GM12864 (cell line): ENCODE data around the gene LSR.
"Not testable (repeated sequence)": the region's sequence is repeated elsewhere in the genome, so short reads cannot be mapped to it uniquely, and the experiment has no call there.

Source experiments
- DNase-seq: peaks from one replicate; pipeline ENCODE4 v3.0.0-alpha.2; 2011; ENCODE audit warnings: low read depth
- H3K4me3 ChIP-seq: 2 replicates; pipeline ENCODE4 v1.5.1; 2011; ENCODE audit warnings: mild to moderate bottlenecking, low read depth, low read length, control low read depth
- TF ChIP-seq, protein P1 (sequence below): IDR thresholded peaks from 2 replicates; pipeline ENCODE4 v1.5.1; 2011; ENCODE audit warnings: low read depth, mild to moderate bottlenecking, moderate library complexity, low read length, control low read depth, inconsistent platforms; ENCODE audit errors: missing control alignments

LSR gene

DNA sequence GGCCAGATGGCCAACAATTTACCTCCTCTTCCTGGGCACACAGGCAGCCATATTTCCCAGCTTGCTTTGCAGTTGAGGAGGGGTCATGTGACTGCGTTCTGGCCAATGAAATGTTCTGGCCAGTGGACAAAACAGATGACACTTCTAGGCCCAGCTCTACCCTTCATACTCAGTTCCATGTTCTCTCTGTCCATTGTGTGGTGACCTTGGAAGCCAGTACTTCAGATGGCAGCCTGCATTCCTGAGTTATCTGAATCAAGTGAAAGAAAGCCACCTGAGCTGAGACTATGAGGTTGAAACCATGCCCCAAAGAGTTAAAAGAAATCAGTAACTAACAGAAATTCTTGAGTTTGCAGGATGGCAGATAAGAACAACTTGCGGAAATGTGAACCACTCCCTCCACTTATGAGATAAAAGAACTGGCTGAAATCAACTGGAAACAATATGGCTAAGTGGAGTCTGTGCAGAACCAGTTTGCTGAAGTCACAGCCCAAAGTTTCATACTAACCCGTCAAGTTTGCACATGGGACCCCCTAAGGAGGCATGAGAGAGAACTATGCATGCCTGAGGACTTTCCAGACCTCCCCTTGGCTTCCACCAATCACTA is 28.4 kb upstream of the LSR start:
- no peak for DNase-seq
- TF ChIP-seq, protein P1, sequence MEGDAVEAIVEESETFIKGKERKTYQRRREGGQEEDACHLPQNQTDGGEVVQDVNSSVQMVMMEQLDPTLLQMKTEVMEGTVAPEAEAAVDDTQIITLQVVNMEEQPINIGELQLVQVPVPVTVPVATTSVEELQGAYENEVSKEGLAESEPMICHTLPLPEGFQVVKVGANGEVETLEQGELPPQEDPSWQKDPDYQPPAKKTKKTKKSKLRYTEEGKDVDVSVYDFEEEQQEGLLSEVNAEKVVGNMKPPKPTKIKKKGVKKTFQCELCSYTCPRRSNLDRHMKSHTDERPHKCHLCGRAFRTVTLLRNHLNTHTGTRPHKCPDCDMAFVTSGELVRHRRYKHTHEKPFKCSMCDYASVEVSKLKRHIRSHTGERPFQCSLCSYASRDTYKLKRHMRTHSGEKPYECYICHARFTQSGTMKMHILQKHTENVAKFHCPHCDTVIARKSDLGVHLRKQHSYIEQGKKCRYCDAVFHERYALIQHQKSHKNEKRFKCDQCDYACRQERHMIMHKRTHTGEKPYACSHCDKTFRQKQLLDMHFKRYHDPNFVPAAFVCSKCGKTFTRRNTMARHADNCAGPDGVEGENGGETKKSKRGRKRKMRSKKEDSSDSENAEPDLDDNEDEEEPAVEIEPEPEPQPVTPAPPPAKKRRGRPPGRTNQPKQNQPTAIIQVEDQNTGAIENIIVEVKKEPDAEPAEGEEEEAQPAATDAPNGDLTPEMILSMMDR: no peak
- no peak overlapping the region for H3K4me3 ChIP-seq

DNA sequence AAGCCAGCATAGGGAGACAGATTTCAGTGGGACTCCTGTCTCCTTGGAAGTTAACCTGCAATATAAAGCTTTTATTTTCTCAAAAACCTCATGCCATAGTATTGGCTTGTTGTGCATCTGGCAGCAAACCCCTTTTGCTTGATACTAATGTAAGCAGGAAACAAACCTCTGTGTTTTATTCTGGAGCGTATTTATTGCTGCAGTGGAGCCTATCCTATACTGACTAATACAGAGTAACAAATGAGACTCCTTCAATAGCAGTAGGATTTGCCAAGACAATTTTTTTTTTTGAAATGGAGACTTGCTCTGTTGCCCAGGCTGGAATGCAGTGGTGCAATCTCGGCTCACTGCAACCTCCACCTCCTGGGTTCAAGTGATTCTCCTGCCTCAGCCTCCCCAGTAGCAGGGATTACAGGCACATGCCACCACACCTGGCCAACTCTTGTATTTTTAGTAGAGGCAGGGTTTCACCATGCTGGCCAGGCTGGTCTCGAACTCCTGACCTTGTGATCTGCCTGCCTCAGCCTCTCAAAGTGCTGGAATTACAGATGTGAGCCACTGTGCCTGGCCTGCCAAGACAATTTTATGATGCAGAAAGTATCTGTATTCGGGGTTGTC is 27.7 kb upstream of the LSR start:
- not testable (repeated sequence) for H3K4me3 ChIP-seq, DNase-seq

DNA sequence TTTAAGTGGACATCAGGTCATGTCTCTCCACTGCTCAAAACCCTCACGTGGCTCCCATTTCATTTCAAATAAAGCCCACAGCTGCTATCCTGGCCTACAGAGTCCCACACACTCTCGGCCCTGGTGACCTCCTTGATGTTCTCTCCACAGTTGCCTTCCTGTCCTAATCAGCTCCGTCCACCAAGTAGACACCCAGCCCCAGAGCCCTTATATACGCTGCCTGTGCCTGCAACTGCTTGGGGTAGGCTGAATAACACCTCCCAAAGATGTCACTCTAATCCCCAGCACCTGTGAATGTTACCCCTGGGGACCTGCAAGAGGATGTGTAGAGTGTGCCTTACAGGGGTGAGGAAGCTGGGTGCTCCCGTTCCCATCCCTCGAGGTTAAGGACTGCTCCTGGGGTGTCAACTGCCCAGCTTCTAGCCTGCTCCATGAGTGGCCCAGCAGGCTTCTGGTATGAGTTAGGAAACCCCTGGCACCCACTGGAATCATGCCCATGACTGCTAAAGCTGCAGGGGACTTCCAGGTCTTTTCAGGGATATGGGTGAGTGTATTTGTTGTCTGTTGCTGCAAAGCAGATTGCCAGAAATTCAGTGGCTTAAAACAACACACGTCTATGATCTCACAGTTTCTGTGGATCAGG is 26.3 kb upstream of the LSR start:
- TF ChIP-seq, protein P1: no peak
- no peak for DNase-seq
- no peak overlapping the region for H3K4me3 ChIP-seq

DNA sequence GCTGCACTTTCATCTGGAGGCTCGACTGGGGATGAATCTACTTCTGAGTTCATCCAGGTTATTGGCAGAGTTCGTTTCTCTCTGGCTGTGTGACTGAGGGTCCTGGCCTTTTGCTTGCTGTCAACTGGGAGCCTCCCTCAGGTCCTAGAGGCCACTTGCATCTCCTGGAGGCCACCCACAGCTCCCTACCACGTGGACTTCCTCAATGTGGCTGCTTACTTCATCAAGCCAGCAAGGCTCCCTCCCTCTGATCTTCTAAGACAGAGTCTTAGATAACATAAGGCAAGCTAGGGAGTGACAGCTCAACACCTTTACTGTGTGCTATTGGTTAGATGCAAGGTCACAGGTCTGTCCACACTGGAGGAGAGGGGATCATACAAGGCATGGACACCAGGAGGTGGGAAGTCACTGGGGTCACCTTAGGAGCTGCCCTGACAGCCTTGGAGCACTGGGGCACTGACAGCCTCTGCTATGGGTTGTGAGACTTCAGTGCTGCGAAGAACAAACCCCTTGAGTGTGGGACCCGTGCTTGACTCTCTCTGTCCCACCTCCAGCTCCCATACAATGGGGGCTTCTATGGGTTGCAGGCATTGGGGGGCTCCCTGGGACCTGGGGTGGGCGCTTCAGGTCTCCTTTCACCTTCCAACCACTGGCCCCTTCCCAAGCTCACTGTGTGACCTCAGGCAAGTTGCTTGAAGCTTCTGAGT is 25.6 kb upstream of the LSR start:
- no peak for DNase-seq
- TF ChIP-seq, protein P1: no peak
- no peak overlapping the region for H3K4me3 ChIP-seq

DNA sequence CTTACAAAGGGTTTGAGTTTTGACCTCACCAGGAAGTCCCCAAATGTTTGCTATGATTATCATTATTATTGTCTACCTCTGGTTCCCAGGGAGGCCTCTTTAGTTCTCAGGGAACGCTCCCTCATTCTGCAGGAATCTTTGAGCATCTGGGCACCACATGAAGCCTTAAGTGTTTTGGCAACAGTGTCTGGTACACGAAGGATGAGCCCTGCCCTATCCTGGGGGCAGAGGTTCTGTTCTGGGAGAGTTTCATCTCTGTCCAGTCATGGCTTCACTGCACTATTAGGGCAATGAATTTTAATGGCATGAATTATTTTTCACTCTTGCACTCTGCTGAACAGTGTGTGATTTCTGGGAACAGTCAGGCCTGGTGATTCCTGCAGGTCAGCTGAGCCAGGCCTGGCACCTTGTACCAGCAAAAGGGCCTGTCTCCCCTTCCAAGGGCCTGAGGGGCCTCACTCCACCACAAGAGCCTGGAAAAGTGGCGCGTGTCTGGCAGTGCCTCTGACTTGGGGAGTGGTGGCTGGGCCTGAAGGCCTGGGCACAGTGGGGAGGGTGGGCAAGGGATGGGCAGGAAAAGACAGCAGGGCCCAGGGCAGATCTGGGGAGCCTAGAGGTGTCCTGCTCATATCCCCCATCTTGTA is 24.8 kb upstream of the LSR start:
- DNase-seq: no peak
- TF ChIP-seq, protein P1: no peak
- H3K4me3 ChIP-seq: no peak overlapping the region

DNA sequence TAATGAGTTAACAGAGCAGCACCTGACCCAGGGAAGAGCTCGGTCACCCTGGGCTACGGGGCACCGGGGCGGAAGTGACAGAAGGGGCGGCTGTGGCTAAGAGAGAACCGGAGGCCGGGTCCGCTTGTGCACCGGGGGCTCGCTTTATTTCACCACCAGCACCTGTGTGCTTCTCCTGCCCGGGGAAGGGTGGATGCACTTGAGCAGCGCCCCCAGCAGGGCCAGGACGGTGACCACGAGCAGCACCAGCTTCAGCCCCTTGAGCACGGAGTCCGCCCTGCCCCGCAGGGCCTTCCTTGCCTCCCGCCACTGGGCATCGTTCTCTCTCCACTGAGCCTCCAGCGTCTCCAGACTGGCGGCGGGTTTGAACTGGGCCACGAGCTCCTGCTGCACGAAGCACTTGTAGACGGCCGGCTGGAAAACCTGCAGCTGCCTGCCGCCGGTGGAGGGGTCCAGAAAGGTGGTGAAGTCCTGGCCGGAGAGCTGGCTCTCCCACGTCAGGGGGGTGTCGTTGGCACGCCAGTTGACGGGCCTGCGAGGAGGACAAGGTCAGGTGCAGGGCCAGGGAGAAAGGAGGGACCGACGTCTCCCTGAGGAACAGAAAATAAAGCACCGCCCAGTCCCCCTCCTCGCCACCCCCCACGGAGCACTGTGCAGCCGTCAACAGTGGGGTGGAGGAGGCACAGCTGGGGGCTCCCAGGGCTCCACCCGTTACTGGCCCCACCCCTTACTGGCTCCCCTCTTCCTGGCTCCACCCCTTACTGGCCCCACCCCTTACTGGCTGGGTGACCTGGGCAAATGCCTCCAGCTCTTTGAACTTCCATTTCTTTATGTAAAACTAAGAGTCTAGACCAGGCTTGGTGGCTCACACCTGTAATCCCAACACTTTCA is 23.9 kb upstream of the LSR start:
- no peak for DNase-seq
- H3K4me3 ChIP-seq: no peak overlapping the region
- TF ChIP-seq, protein P1: no peak
